Activated effector memory CD4-positive, alpha-beta T cell treated with Interleukin-2 at 50 U/mL for 16 hours (primary cell): ENCODE measurements around the gene AKAP8.
"Not testable (repeated sequence)": the region's sequence is repeated elsewhere in the genome, so short reads cannot be mapped to it uniquely, and the experiment has no call there.

Source experiments
- DNase-seq: peaks from one replicate; pipeline ENCODE4 v3.0.0-alpha.2; 2020

The AKAP8 gene

GRCh38 chr19:15379083-15379998 is at the start of gene AKAP8:
Gene AKAP8 (minus strand): TSS chr19:15379787. CDS start chr19:15379731, 56 bp downstream.
- DNase-seq = peak; percentile 98

GRCh38 chr19:15427991-15428471 is 48.4 kb upstream of the AKAP8 start:
- no peak for DNase-seq

- DNase-seq = no peak
Measured at GRCh38 chr19:15427350-15427700, 47.7 kb upstream of the AKAP8 start.

GRCh38 chr19:15426485-15427349 is 47.1 kb upstream of the AKAP8 start:
- no peak for DNase-seq

GRCh38 chr19:15425321-15425950 is 45.8 kb upstream of the AKAP8 start:
- no peak for DNase-seq

GRCh38 chr19:15424692-15425272 is 45.2 kb upstream of the AKAP8 start:
- DNase-seq = no peak

GRCh38 chr19:15424121-15424520 is 44.5 kb upstream of the AKAP8 start:
- DNase-seq = no peak

GRCh38 chr19:15423130-15423529 is 43.5 kb upstream of the AKAP8 start:
- DNase-seq = no peak

- DNase-seq = no peak
Measured at GRCh38 chr19:15422296-15423075, 42.9 kb upstream of the AKAP8 start.

GRCh38 chr19:15421721-15422260 is 42.2 kb upstream of the AKAP8 start:
- DNase-seq = no peak

GRCh38 chr19:15421136-15421695 is 41.6 kb upstream of the AKAP8 start:
- no peak for DNase-seq

GRCh38 chr19:15419413-15420025 is 39.9 kb upstream of the AKAP8 start:
- DNase-seq = no peak

- peak; percentile 98 for DNase-seq
Measured at GRCh38 chr19:15418579-15419412, 39.2 kb upstream of the AKAP8 start, which contains the start of gene AKAP8L. Gene AKAP8L (minus strand): TSS chr19:15418988. CDS start chr19:15418923, 65 bp downstream.

GRCh38 chr19:15418231-15418578 is 38.6 kb upstream of the AKAP8 start:
- no peak for DNase-seq

- DNase-seq = no peak
Measured at GRCh38 chr19:15417699-15418098, 38.1 kb upstream of the AKAP8 start.

GRCh38 chr19:15412832-15413231 is 33.2 kb upstream of the AKAP8 start:
- no peak for DNase-seq

GRCh38 chr19:15411351-15411750 is 31.8 kb upstream of the AKAP8 start:
- not testable (repeated sequence) for DNase-seq

- no peak for DNase-seq
Measured at GRCh38 chr19:15404780-15405211, 25.2 kb upstream of the AKAP8 start.

- no peak for DNase-seq
Measured at GRCh38 chr19:15404097-15404779, 24.7 kb upstream of the AKAP8 start.
